Activated naive CD4-positive, alpha-beta T cell treated with anti-CD3 and anti-CD28 coated beads, Interleukin-2, amount 10 ng/mL, durations not matched to agents 7 days and 5 days (primary cell): ENCODE results near the gene USP24.

Experiments used
- CTCF ChIA-PET: fragments of 350-600 bp; sonication (Branson Sonifier 250); formaldehyde crosslinking; loops from one replicate; lab custom pipeline; 2021; ENCODE audit warnings: antibody characterized with exemption; lab: Charles Lee
- DNase-seq: peaks from one replicate; pipeline ENCODE4 v3.0.0-alpha.2; 2020
- H3K27ac Mint-ChIP-seq: one replicate; pipeline ENCODE4 v1.8.0; 2021; ENCODE audit warnings: mild to moderate bottlenecking, moderate library complexity, mixed read lengths
- H3K27me3 Mint-ChIP-seq: one replicate; pipeline ENCODE4 v1.8.0; 2021; ENCODE audit warnings: mild to moderate bottlenecking, mixed read lengths
- H3K36me3 Mint-ChIP-seq: one replicate; pipeline ENCODE4 v1.8.0; 2021; ENCODE audit warnings: mixed read lengths
- H3K4me1 Mint-ChIP-seq: one replicate; pipeline ENCODE4 v1.8.0; 2021; ENCODE audit warnings: mixed read lengths
- H3K4me3 Mint-ChIP-seq: one replicate; pipeline ENCODE4 v1.8.0; 2021; ENCODE audit warnings: mild to moderate bottlenecking, moderate library complexity, mixed read lengths
- H3K9me3 Mint-ChIP-seq: one replicate; pipeline ENCODE4 v1.8.0; 2021; ENCODE audit warnings: mixed read lengths

Gene USP24

DNA sequence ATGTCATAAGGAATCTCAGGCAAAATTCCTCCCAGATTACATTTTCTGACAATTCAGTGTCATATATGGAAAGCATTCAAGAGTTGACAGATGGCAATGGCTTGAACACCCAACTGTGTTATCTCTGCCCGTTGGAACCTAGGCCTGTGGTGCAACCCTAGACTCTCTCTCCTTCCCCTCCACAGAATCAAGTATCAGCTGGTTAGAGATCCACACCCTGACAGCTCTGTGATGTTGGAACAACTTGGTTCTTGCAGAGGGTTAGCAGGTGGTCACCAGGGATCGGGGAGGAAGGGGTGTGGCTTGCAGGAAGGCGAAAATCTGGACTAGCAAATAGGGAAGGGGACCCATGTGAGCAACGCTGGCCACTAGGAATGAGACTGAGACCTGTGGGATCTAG, 149.5 kb downstream of the USP24 start:
- H3K4me3 Mint-ChIP-seq = no peak overlapping the region
- DNase-seq = no peak
- H3K36me3 Mint-ChIP-seq = peaks cover 30% of the 10 kb centered on the region
- H3K4me1 Mint-ChIP-seq = peaks cover under 1% of the 10 kb centered on the region
- CTCF ChIA-PET = no interaction called here
- H3K27ac Mint-ChIP-seq = no peak overlapping the region
- H3K9me3 Mint-ChIP-seq = no peaks in the 10 kb centered on the region
- H3K27me3 Mint-ChIP-seq = no peaks in the 10 kb centered on the region

DNA sequence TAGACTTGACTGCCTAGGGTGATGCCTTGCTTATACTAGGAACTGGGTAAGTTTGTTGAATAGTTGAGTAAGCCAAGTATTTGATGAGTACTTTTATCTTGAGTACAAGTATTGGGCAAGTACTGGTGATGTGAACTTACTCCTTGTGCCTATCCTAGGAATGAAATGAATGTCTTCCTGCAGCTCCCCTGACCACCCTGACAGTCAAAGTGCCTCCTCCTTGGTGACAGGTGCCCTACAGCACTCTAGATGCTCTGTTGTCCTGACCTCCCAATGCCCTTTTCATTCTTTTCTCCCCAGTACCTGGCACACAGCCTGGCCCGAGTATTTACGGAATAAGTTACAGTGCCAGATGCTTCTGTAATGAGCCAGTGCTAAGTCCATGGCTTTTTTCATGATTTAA, 150.3 kb downstream of the USP24 start:
- no peak overlapping the region for H3K27ac Mint-ChIP-seq
- no peaks in the 10 kb centered on the region for H3K27me3 Mint-ChIP-seq
- CTCF ChIA-PET = no interaction called here
- H3K4me3 Mint-ChIP-seq = no peak overlapping the region
- H3K9me3 Mint-ChIP-seq = no peaks in the 10 kb centered on the region
- no peak for DNase-seq
- H3K36me3 Mint-ChIP-seq = peaks cover 22% of the 10 kb centered on the region
- H3K4me1 Mint-ChIP-seq = peaks cover 7% of the 10 kb centered on the region

DNA sequence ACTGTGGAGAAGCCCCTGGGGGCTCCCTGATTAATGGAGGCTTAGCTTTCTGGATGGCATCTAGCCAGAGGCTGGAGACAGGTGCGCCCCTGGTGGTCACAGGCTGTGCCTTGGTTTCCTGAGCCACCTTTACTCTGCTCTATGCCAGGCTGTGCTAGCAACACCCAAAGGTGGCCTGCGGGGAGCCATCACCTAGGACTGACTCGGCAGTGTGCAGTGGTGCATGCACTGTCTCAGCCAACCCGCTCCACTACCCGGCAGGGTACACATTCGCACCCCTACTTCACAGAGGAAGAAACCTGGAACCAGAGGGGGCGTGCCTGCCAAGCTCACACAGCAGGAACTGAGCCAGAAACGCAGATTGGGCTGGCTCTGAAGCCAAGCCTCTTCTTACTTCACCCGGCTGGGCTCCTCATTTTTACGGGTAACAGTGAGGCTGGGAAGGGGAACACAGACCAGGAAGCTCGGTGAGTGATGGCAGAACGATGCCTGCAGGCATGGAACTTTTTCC, 151.0 kb downstream of the USP24 start:
- DNase-seq = no peak
- H3K9me3 Mint-ChIP-seq = no peaks in the 10 kb centered on the region
- H3K4me3 Mint-ChIP-seq = no peak overlapping the region
- CTCF ChIA-PET = interaction anchor here (1.0 kb wide), 1 partner anchor 274 kb away, joined by 3 read pairs; no protein-coding TSS in a partner anchor
- peaks cover 16% of the 10 kb centered on the region for H3K36me3 Mint-ChIP-seq
- H3K4me1 Mint-ChIP-seq = peaks cover 7% of the 10 kb centered on the region
- H3K27ac Mint-ChIP-seq = no peak overlapping the region
- H3K27me3 Mint-ChIP-seq = no peaks in the 10 kb centered on the region

DNA sequence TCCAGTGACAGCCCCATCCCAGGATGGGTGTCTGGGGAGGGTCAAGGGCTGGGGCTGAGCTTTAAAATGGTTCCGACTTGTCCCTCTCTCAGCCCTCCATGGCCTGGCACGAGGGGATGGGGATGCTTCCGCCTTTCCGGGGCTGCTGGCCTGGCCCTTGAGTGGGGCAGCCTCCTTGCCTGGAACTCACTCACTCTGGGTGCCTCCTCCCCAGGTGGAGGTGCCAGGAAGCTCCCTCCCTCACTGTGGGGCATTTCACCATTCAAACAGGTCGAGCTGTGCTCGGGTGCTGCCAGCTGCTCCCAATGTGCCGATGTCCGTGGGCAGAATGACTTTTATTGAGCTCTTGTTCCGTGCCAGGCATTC, 151.6 kb downstream of the USP24 start:
- no peak for DNase-seq
- peaks cover 7% of the 10 kb centered on the region for H3K4me1 Mint-ChIP-seq
- no peak overlapping the region for H3K4me3 Mint-ChIP-seq
- H3K27me3 Mint-ChIP-seq = no peaks in the 10 kb centered on the region
- no peaks in the 10 kb centered on the region for H3K9me3 Mint-ChIP-seq
- H3K27ac Mint-ChIP-seq = no peak overlapping the region
- peaks cover 11% of the 10 kb centered on the region for H3K36me3 Mint-ChIP-seq
- CTCF ChIA-PET = interaction anchor here (1.0 kb wide), 1 partner anchor 274 kb away, joined by 3 read pairs; no protein-coding TSS in a partner anchor

DNA sequence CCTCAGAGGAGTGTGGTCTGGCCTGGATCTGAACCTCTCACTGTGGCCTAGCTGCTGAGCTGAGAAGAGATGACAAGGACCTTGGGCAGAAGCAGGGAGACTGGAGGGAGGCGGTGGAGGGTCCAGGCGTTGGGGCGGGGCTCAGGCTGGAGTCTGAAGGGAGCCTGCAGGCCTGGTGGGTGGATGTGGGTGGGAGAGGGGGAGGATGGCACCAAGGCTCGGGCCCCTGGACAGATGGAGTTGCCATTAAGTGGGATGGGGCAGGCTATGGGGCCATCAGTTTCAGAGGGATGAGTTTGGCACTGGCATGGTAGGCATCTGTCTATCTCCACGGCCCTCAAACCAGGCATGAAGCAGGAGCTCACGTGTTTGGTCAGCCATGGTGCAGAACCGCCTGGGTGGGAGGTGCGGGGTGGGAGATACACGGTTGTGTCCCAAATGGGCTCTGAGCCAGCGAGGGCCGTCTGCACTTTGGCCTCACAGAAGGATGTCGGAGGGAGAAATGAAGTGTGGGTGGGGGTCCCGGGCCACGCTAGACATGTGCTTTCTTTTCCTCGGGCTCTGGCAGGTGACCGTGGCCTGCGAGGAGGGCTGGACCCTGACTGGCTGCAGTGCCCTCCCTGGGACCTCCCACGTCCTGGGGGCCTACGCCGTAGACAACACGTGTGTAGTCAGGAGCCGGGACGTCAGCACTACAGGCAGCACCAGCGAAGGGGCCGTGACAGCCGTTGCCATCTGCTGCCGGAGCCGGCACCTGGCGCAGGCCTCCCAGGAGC, 152.2 kb downstream of the USP24 start:
- no peaks in the 10 kb centered on the region for H3K9me3 Mint-ChIP-seq
- CTCF ChIA-PET = no interaction called here
- peaks cover 9% of the 10 kb centered on the region for H3K36me3 Mint-ChIP-seq
- H3K4me3 Mint-ChIP-seq = no peak overlapping the region
- peaks cover 7% of the 10 kb centered on the region for H3K4me1 Mint-ChIP-seq
- no peak overlapping the region for H3K27ac Mint-ChIP-seq
- H3K27me3 Mint-ChIP-seq = no peaks in the 10 kb centered on the region
- DNase-seq = no peak

DNA sequence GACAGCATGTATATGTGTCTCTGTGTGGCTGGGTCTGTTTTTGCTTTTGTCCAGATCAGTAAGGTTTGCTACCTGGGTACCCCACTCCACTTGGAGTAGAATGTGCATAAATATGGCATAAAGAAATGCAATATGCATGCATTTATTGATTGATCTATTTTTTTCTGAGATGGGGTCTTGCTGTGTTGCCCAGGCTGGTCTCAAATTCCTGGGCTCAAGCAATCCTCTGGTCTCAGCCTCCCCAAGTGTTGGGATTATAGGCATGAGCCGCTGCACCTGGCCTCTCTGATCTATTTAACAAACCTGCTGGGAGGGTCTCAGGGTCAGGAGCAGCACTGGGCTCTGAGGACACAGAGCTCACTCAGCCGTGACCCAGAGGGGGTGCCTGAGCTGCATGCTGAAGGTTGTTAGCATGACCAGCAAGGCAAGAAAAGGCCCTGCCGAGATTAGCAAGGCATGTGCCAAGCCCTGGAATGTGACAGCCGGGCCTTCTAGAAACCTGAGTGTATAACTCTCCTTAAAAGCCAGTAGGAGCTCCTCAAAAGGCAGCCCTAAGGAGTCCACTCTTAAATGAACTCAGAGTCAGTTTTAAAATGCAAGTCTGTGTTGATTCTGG, 153.3 kb downstream of the USP24 start:
- CTCF ChIA-PET = no interaction called here
- H3K27me3 Mint-ChIP-seq = no peaks in the 10 kb centered on the region

DNA sequence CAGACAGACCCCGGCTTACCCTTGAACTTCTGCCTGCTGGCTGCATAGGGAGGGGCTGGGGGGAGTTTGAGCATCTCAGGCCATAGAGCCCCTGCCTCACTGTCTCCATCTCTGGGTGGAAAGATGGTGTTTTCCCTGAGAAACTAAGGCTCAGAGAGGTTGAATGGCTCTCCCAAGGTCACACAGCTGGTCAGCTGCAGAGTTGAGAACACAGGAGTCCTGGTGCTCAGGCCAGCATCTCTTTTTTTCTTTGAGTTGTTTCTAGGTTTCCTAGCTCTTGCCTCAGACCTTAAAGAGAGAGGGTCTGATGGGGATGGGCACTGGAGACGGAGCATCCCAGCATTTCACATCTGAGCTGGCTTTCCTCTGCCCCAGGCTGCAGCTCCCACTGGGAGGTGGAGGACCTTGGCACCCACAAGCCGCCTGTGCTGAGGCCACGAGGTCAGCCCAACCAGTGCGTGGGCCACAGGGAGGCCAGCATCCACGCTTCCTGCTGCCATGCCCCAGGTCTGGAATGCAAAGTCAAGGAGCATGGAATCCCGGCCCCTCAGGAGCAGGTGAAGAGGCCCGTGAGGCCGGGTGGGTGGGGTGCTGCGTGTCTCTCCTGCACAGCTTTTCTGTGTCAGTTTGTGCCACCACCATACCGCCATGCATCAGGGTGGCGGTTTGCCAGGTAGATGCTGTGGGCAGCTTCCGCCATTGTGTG, 154.0 kb downstream of the USP24 start:
- no peaks in the 10 kb centered on the region for H3K36me3 Mint-ChIP-seq
- H3K27me3 Mint-ChIP-seq = no peaks in the 10 kb centered on the region
- H3K27ac Mint-ChIP-seq = no peak overlapping the region
- H3K4me1 Mint-ChIP-seq = peaks cover 7% of the 10 kb centered on the region
- CTCF ChIA-PET = interaction anchor here (0.8 kb wide), 1 partner anchor 114 kb away, joined by 4 read pairs; no protein-coding TSS in a partner anchor
- DNase-seq = no peak
- no peaks in the 10 kb centered on the region for H3K9me3 Mint-ChIP-seq
- H3K4me3 Mint-ChIP-seq = no peak overlapping the region

More for the DNA sequence above, 153.3 kb downstream of the USP24 start:
- peaks cover 7% of the 10 kb centered on the region for H3K4me1 Mint-ChIP-seq
- peaks cover 3% of the 10 kb centered on the region for H3K36me3 Mint-ChIP-seq
- H3K9me3 Mint-ChIP-seq = no peaks in the 10 kb centered on the region
- DNase-seq = no peak
- no peak overlapping the region for H3K4me3 Mint-ChIP-seq
- H3K27ac Mint-ChIP-seq = no peak overlapping the region

DNA sequence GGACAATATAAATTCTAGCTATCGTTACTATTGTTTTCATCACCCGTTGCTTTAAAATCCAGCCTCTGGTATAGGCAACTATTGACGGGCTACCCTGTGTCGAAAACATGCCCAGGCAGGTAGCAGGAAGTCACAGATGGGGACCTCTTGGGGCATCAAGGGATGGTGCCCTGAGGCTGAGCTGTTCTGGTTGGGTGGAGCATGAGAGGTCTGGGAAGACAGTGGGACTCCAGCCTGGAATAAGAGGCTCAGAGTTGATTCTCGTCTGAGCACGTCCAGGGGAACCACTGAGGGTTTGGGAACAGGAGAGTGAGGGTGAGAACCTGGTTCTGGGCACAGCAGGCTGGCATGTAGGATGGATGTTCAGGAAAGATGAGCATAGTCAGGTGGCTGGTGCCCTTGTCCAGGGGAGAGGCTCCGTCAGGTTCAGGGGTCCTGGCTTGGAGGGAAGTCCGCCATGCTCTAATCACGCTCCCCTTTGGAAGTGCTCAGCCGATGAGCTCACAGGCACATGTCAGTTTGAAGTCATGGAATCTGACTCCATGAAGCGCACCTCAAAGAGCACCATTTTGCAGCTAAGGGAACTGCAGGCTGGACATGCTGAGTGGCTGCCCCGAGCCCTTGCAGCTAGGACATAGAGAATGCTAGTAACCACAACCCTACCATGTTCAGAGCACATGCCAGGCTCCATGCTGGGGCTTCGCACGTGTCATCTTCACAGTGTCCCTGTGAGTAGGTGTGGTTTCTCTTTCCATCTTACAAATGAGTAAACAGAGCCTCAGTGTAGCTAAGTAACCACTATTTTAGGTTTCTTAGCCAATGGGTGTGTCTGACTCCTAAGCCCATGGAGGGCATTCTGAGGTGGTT, 154.8 kb downstream of the USP24 start:
- no peak overlapping the region for H3K4me3 Mint-ChIP-seq
- CTCF ChIA-PET = interaction anchor here (0.8 kb wide), 1 partner anchor 113 kb away, joined by 4 read pairs; no protein-coding TSS in a partner anchor
- no peaks in the 10 kb centered on the region for H3K9me3 Mint-ChIP-seq
- H3K27ac Mint-ChIP-seq = no peak overlapping the region
- DNase-seq = no peak
- H3K4me1 Mint-ChIP-seq = peaks cover 7% of the 10 kb centered on the region
- no peaks in the 10 kb centered on the region for H3K27me3 Mint-ChIP-seq
- no peaks in the 10 kb centered on the region for H3K36me3 Mint-ChIP-seq

DNA sequence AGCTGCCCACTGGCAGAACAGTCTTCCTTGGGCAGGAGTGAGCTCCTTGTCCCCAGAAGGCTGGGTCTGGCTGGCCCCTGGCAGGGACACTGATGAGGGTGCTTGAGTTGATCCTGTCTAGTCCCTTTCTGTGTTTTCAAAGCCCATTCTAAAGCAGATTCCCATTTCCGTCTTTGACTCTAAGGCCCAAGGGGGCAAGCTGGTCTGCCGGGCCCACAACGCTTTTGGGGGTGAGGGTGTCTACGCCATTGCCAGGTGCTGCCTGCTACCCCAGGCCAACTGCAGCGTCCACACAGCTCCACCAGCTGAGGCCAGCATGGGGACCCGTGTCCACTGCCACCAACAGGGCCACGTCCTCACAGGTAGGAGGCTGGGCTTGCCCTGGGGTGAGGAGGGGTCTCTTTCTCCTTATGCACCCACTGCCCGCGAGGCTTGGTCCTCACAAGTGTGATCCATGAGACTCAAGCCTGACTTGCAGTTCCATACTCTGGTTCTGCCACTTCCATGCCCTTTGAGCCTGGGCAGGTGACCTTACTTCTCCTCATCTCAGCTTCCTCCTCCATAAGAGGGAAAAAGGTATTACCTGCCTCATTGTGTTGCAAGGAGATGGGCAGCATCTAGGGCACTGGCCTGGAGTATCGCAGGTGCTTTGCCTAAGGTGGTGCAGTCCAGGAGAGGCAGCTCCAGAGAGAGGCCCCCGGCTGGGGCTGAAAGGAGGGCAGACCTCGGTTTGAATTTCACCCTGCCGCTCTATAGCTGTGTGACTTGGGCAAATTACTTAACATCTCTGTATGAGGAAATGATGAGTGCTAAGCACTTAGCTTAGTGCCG, 155.6 kb downstream of the USP24 start:
- Mint-ChIP-seq H3K4me1 (peaks cover 7% of the 10 kb centered on the region), H3K36me3 (no peaks in the 10 kb centered on the region), H3K27me3 (no peaks in the 10 kb centered on the region), H3K4me3 (no peak overlapping the region), H3K27ac (no peak overlapping the region), H3K9me3 (no peaks in the 10 kb centered on the region)
- CTCF ChIA-PET = no interaction called here
- no peak for DNase-seq

DNA sequence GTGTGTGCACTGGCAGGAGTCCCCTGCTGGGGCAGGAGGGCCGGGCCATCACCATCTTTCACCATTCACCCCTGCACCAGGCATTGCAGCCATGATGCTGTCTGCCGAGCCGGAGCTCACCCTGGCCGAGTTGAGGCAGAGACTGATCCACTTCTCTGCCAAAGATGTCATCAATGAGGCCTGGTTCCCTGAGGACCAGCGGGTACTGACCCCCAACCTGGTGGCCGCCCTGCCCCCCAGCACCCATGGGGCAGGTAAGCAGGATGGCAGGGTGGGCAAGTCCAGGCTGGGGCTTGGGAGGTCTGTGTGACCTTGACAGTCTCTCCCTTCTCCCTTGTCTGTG, 157.2 kb downstream of the USP24 start:
- no peaks in the 10 kb centered on the region for H3K27me3 Mint-ChIP-seq
- H3K27ac Mint-ChIP-seq = no peak overlapping the region
- no peak for DNase-seq
- H3K36me3 Mint-ChIP-seq = no peaks in the 10 kb centered on the region
- H3K4me1 Mint-ChIP-seq = peaks cover 7% of the 10 kb centered on the region
- CTCF ChIA-PET = interaction anchor here (1.0 kb wide), 1 partner anchor 222 kb away, joined by 4 read pairs; no protein-coding TSS in a partner anchor
- H3K4me3 Mint-ChIP-seq = no peak overlapping the region
- no peaks in the 10 kb centered on the region for H3K9me3 Mint-ChIP-seq

DNA sequence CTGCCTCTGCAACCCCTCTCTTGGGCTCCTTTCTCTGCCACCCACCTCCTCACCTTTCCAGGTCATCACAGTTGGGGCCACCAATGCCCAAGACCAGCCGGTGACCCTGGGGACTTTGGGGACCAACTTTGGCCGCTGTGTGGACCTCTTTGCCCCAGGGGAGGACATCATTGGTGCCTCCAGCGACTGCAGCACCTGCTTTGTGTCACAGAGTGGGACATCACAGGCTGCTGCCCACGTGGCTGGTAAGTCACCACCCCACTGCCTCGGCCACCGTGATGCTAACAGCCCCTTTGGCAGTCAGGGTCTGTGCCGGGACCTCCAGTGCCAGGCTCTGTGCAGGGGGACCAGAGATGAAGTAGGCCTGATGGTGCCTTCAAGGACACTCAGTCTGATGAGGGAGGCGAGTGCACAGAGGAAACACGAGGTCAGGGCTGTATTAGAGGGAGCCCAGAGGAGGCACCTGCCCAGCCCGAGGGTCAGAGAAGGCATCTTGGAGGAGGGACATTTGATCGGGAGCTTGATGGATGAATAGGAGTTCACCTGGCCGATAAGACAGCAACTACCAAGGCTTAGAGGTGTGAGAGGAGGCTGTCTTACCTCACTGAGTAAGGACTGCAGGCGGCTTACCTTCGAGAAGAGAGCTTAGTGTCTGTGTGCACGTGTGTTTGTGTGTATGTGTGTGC, 157.8 kb downstream of the USP24 start:
- Mint-ChIP-seq H3K27me3 (no peaks in the 10 kb centered on the region), H3K36me3 (no peaks in the 10 kb centered on the region), H3K9me3 (no peaks in the 10 kb centered on the region), H3K4me3 (no peak overlapping the region), H3K4me1 (peaks cover 7% of the 10 kb centered on the region), H3K27ac (no peak overlapping the region)
- no peak for DNase-seq
- CTCF ChIA-PET = interaction anchor here (1.0 kb wide), 1 partner anchor 223 kb away, joined by 4 read pairs; no protein-coding TSS in a partner anchor

DNA sequence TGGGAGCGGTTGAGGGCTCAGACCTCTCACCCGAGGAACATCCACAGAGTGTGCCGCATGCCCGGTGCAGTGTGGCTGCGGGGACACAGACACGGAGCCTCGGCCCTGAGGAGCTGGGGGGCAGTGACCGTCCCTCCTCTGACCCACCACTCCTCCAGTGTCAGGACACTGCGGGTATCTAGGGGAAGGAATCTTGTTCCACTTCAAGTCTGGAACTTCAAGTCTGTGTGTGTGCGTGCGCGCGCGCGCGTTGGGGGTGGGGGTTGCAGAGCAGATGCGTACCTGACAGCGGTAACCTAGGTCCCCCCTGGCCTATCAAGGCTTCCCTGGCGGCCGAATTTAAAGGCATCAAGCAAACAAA, 158.6 kb downstream of the USP24 start:
- no peak overlapping the region for H3K4me3 Mint-ChIP-seq
- no peaks in the 10 kb centered on the region for H3K27me3 Mint-ChIP-seq
- no peaks in the 10 kb centered on the region for H3K36me3 Mint-ChIP-seq
- H3K9me3 Mint-ChIP-seq = no peaks in the 10 kb centered on the region
- H3K27ac Mint-ChIP-seq = no peak overlapping the region
- no peak for DNase-seq
- peaks cover 7% of the 10 kb centered on the region for H3K4me1 Mint-ChIP-seq
- CTCF ChIA-PET = interaction anchor here (0.9 kb wide), 1 partner anchor 112 kb away, joined by 3 read pairs; no protein-coding TSS in a partner anchor
